ENCODE data around the gene SLC25A26. TPM values are rescaled to one million over a fixed set of nuclear protein-coding genes. Genes with fewer than 3 reads are reported as not detected.

SLC25A26 gene
- total and polyA plus RNA-seq, 12 donors: 12.1 to 44.2 (median 31.0) TPM

- Histone ChIP-seq H3K27me3 (peaks cover 0 to 10% (median 0%) of the 10 kb centered on the region in 7 donors), H3K36me3 (no peaks in the 10 kb centered on the region), H3K9me3 (no peaks in the 10 kb centered on the region), H3K27ac (no peak overlapping the region), H3K4me3 (no peak overlapping the region), H3K4me1 (peaks cover 0 to 12% (median 0%) of the 10 kb centered on the region in 9 donors)
- TF ChIP-seq CTCF (IDR thresholded peaks at IDR 0.05): no peak
- no peak for ATAC-seq
- DNase-seq: no peak
- intact Hi-C loops (cut with DNase I): no loop called here
- 35 to 40% methylated on average over 3 of the region's 3 CpGs for WGBS, 2 donors
Observed at GRCh38 chr3:66200147-66200546, 20.7 kb upstream of the SLC25A26 start.

- peaks cover 0 to 6% (median 0%) of the 10 kb centered on the region in 9 donors for H3K4me1 ChIP-seq
- 71 to 80% methylated on average over 2 of the region's 2 CpGs for WGBS, 2 donors
- intact Hi-C loops (cut with DNase I): no loop called here
- H3K9me3 ChIP-seq: no peaks in the 10 kb centered on the region
- DNase-seq: no peak
- no peaks in the 10 kb centered on the region for H3K36me3 ChIP-seq
- no peak for ATAC-seq
- peaks cover 0 to 3% (median 0%) of the 10 kb centered on the region in 7 donors for H3K27me3 ChIP-seq
- TF ChIP-seq CTCF (IDR thresholded peaks at IDR 0.05): no peak
- no peak overlapping the region for H3K27ac ChIP-seq
- no peak overlapping the region for H3K4me3 ChIP-seq
Observed at GRCh38 chr3:66200786-66201185, 20.0 kb upstream of the SLC25A26 start.

- Histone ChIP-seq H3K27me3 (no peaks in the 10 kb centered on the region), H3K9me3 (no peaks in the 10 kb centered on the region), H3K4me1 (peaks cover 0 to 4% (median 0%) of the 10 kb centered on the region in 9 donors), H3K27ac (no peak overlapping the region), H3K36me3 (no peaks in the 10 kb centered on the region), H3K4me3 (no peak overlapping the region)
- intact Hi-C loops (cut with DNase I): no loop called here
- no peak for ATAC-seq
- no peak for DNase-seq
- 82 to 83% methylated on average over 2 of the region's 2 CpGs for WGBS, 2 donors
- no peak for TF ChIP-seq CTCF (IDR thresholded peaks at IDR 0.05)
Observed at GRCh38 chr3:66203275-66203674, 17.5 kb upstream of the SLC25A26 start.

- no peak for TF ChIP-seq CTCF (IDR thresholded peaks at IDR 0.05)
- H3K9me3 ChIP-seq: no peaks in the 10 kb centered on the region
- no peak overlapping the region for H3K27ac ChIP-seq
- no peak overlapping the region for H3K4me3 ChIP-seq
- no peaks in the 10 kb centered on the region for H3K36me3 ChIP-seq
- intact Hi-C loops (cut with DNase I): no loop called here
- no peak for DNase-seq
- no peaks in the 10 kb centered on the region for H3K4me1 ChIP-seq
- ATAC-seq: no peak
- no peaks in the 10 kb centered on the region for H3K27me3 ChIP-seq
- WGBS, 2 donors: 90 to 91% methylated on average over 7 of the region's 7 CpGs
Observed at GRCh38 chr3:66206806-66207205, 14.0 kb upstream of the SLC25A26 start.

Data from heart right ventricle (tissue), 16 donors.